Measurements from ENCODE around the gene TRAM2.
"Not testable (repeated sequence)": the region's sequence is repeated elsewhere in the genome, so short reads cannot be mapped to it uniquely, and the experiment has no call there.

Gene TRAM2

DNA sequence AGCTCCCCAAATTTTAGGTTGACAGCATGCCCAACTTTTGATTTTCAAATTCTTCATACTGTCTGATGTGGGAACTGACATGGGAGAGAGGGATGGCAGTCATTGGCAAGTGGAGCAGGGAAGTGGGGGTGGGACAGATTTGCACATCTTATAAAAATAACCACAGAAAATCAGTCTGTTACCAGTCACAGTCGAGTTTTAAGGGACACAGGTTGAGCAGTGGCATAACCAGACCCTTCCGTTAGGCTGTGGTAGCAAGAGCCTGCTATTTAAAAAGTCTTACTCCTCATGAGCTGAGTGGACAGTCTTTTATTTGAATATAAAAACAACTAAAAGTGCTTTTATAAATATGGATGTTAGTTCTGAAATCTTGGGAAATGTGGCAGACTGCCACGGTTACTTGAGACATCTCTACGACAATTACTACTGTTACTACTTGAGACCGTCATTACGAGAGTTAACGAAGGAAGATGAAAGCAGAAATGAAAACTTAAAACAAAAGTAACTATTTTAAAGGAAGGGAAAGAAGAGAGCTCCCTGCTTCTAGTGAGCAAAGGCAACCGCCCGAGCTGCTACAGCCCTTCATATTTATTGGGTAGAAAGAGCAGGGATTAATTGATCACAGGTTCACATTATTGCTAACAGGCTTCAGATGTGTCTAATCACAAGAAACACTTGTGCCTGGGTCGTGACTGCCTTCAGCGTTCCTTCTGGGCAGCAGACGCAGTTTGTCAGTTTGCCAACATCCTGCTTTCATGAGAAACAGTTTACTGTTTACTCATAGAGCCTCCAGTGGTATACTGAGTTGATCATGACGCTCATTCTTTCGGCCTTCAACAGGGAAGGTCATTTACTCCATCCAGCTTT, 85.4 kb downstream of the TRAM2 start:
- no peak for DNase-seq (ENCODE audit: low read depth in 2 of 2)

DNA sequence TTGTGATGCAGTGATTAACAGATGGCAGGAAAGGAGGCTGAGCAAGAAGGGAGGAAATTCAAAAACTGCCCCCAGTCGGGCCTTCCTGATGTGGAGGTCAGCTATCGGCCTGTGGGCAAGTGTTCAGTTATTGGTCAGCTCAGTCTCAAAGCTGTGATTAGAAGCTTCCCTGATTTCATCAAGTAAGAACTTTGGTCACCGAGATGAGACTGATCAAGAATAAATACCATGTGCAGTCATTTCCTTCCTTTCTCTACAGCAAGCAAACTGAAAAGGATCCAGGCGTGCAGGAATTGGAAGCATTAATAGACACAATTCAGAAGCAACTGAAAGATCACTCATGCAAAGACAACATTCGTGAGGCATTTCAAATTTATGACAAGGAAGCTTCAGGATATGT, 87.0 kb downstream of the TRAM2 start:
- no peak for DNase-seq (ENCODE audit: low read depth in 2 of 2)

- no peak for DNase-seq (ENCODE audit: low read depth in 2 of 2)
Observed at GRCh38 chr6:52483671-52484003, 93.2 kb downstream of the TRAM2 start.

DNA sequence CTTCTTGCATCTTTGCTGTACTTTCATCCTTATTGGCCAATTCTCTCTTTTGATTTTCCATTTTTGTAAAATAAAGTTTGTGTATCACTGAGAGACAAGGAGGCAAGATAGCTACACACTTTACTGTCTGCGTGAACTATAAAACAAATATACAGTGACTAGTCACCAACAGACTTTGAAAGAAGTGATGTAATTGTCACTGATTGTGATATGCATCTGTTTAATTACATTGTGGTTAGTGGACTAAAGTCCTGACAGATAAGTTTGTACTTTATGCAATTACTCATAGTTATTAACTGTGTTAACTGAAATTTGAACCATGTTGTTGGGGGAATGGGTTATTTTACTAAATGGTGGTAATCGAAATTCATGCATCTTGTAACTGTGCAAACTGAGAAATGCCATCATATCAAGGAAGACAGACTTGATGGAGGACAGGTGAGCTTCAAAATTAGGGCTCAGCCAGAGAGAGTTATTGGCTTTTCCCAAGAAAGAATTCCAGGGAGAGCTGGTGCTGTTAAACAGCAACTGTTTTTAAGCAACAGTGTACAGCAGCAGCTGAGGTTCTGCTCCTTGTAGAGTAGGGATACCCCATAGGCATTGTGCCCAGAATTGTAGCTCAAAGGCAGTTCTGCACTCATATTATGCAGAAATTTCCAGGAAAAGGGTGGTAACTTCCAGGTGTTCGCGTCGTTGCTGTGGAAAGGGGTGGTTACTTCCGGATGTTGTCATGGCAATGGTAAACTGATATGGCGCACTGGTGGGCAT, 93.8 kb downstream of the TRAM2 start:
- DNase-seq (ENCODE audit: low read depth in 2 of 2): no peak

DNA sequence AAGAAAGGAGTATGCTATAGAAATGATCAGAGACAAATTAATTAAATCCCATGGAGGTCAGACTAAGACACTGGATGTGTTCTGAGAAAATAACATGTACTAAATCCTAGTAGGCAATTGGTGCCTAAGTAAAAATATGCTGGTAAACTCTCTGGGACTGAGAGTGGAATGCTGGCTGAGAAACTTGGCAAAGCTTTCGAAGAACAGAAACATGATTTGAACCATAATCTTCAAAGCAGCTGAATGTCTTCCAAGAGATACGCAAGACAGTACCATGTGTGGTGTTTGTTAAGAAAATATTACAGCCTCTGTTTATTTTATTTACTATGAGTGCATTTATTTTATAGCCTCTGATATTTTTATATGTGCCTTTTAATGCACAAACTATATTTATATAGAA, 101.6 kb downstream of the TRAM2 start:
- DNase-seq (ENCODE audit: low read depth in 2 of 2): no peak

GRCh38 chr6:52474173-52474572, 102.7 kb downstream of the TRAM2 start:
- no peak for DNase-seq (ENCODE audit: low read depth in 2 of 2)

GRCh38 chr6:52461194-52461593, 115.7 kb downstream of the TRAM2 start:
- DNase-seq (ENCODE audit: low read depth in 2 of 2): not testable (repeated sequence)

GRCh38 chr6:52457096-52457495, 119.8 kb downstream of the TRAM2 start:
- DNase-seq (ENCODE audit: low read depth in 2 of 2): no peak

DNA sequence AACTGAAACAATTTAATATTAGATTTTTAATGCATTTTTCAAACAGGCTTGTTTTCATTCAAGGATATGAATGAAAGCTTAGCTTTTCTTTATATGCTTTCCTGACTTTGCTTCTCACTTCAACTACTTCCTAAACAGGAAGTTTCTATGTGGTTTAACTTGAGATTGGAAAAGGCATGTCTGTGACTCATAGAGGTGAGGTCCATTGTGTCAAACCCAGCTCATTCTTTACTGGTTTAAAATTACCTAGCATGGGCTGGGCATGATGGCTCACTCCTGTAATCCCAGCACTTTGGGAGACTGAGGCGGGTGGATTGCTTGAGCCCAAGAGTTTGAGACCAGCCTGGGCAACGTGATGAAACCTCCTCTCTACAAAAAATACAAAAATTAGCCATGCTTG, 122.3 kb downstream of the TRAM2 start:
- DNase-seq (ENCODE audit: low read depth in 2 of 2): no peak
